ENCODE data around the gene ZNF236.

DNA sequence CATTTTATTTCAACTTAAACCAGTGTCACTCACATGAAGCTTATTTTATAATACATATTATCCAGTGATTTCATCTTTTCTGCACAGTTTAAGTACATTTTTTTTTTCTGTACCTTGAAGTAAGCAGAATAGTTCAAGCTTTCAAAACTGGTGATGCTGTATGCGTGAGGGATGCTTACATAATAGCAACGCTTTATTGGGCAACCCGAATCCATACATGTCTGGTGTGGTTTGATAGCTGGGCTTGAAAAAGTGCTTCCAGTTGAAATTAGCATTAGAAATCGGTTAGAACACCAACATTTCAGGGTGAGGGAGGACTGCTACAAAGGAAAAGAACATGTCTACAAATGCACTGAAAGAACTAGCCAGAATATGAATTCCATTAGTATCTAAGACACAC is 192.8 kb downstream of the ZNF236 start:
- no peak for TF ChIP-seq GABPA (IDR thresholded peaks at IDR 0.05; ENCODE audit: borderline replicate concordance, insufficient read depth, low read length)
- TF ChIP-seq HDAC2 (IDR thresholded peaks at IDR 0.05; ENCODE audit: borderline replicate concordance in 1 of 2, low read depth in 2 of 2, low read length in 2 of 2), result no peak
- no peak for TF ChIP-seq SIN3A (conservative IDR thresholded peaks at IDR 0.05 in 1 of 2, IDR thresholded peaks at IDR 0.05 in 1 of 2; ENCODE audit: low read depth in 1 of 2, low read length in 2 of 2)
- TF ChIP-seq BACH1 (IDR thresholded peaks at IDR 0.05; ENCODE audit: low read length), result no peak
- no peak for TF ChIP-seq YY1 (IDR thresholded peaks at IDR 0.05; ENCODE audit: low read depth, low read length)
- TF ChIP-seq, protein P1, sequence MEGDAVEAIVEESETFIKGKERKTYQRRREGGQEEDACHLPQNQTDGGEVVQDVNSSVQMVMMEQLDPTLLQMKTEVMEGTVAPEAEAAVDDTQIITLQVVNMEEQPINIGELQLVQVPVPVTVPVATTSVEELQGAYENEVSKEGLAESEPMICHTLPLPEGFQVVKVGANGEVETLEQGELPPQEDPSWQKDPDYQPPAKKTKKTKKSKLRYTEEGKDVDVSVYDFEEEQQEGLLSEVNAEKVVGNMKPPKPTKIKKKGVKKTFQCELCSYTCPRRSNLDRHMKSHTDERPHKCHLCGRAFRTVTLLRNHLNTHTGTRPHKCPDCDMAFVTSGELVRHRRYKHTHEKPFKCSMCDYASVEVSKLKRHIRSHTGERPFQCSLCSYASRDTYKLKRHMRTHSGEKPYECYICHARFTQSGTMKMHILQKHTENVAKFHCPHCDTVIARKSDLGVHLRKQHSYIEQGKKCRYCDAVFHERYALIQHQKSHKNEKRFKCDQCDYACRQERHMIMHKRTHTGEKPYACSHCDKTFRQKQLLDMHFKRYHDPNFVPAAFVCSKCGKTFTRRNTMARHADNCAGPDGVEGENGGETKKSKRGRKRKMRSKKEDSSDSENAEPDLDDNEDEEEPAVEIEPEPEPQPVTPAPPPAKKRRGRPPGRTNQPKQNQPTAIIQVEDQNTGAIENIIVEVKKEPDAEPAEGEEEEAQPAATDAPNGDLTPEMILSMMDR (IDR thresholded peaks at IDR 0.05; ENCODE audit: control extremely low read depth in 1 of 3, insufficient read depth in 1 of 3, low read depth in 1 of 3, low read length in 3 of 3), result no peak
- TF ChIP-seq BRCA1 (IDR thresholded peaks at IDR 0.05; ENCODE audit: low read depth, low read length), result no peak
- no peak for TF ChIP-seq EZH2 (IDR thresholded peaks at IDR 0.05; ENCODE audit: low read depth, low read length, severe bottlenecking)

Data from H1 (cell line).